Omental fat pad (tissue), 4 donors: ENCODE data around the gene NKD1. TPM values are rescaled to one million over a fixed set of nuclear protein-coding genes. Genes with fewer than 3 reads are reported as not detected.

Source experiments
- ATAC-seq: fragments of 150-250 bp; one replicate; pipeline ENCODE4 v1.9.1; 2016; ENCODE audit warnings: mild to moderate bottlenecking, moderate library complexity; ENCODE audit not compliant: low FRiP score
- DNase-seq: peaks from one replicate; pipeline ENCODE4 v3.0.0-alpha.2; 2019; ENCODE audit warnings: low spot score
- total RNA-seq, 4 donors: library from RNA; depleted of rRNA; stranded (reverse); fragments of >200 nt; gene quantifications; one replicate each; pipeline ENCODE4 v1.1.0, GENCODE V29; 2016
- TF ChIP-seq, protein P1 (sequence below), 3 donors: fragments of 450-650 bp; IDR thresholded peaks; one replicate each; pipeline ENCODE4 v1.5.1; 2016 to 2017; ENCODE audit warnings: antibody characterized with exemption in 3 of 3, mild to moderate bottlenecking in 3 of 3, moderate library complexity in 2 of 3

The NKD1 gene
- total RNA-seq, 4 donors from 2014 or later, result 2.2 to 11.6 (median 3.1) TPM

DNA sequence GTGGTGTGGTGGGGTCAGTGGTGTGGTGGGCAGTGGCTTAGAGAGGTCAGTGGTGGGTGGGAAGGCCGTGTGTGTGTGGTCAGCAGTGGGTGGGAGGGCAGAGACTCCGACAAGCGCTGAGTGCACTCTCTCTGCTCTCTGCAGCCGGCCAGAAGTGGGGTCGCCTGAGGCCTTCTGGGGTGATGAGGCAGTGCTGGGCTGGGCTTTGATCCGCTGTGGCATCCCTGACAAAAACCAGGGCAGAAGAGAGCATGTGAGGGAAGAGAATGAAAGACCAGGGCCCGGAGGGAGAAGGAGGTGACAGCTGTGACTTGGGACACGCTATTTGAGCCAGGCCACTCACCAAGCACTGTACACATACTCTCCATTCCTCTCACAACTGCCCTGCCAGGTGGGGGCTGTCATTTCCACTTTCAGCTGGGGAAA, 50.8 kb downstream of the NKD1 start:
- ATAC-seq, result no peak
- TF ChIP-seq, protein P1, sequence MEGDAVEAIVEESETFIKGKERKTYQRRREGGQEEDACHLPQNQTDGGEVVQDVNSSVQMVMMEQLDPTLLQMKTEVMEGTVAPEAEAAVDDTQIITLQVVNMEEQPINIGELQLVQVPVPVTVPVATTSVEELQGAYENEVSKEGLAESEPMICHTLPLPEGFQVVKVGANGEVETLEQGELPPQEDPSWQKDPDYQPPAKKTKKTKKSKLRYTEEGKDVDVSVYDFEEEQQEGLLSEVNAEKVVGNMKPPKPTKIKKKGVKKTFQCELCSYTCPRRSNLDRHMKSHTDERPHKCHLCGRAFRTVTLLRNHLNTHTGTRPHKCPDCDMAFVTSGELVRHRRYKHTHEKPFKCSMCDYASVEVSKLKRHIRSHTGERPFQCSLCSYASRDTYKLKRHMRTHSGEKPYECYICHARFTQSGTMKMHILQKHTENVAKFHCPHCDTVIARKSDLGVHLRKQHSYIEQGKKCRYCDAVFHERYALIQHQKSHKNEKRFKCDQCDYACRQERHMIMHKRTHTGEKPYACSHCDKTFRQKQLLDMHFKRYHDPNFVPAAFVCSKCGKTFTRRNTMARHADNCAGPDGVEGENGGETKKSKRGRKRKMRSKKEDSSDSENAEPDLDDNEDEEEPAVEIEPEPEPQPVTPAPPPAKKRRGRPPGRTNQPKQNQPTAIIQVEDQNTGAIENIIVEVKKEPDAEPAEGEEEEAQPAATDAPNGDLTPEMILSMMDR (IDR thresholded peaks at IDR 0.05), result no peak
- DNase-seq, result no peak

DNA sequence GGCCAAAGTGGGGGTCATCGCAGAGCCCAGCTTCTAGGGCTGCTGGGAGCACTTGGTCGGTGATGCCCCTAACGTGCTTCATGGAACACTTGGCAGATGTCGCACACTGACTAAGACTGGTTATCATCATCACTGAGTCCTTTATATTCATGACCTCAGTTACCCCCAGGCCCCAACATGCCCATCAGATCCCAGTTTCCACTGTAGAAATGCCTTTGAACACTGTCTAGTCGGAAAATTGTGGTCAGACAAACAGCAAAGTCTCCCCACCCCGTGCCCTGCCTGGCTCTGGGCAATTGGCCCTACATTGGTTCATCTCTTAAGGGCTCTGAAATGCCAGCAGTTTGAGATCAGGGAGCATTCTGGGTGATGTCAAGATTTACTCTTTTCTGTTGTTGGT, 51.3 kb downstream of the NKD1 start:
- no peak for DNase-seq
- TF ChIP-seq, protein P1 (IDR thresholded peaks at IDR 0.05), result no peak
- ATAC-seq, result no peak

DNA sequence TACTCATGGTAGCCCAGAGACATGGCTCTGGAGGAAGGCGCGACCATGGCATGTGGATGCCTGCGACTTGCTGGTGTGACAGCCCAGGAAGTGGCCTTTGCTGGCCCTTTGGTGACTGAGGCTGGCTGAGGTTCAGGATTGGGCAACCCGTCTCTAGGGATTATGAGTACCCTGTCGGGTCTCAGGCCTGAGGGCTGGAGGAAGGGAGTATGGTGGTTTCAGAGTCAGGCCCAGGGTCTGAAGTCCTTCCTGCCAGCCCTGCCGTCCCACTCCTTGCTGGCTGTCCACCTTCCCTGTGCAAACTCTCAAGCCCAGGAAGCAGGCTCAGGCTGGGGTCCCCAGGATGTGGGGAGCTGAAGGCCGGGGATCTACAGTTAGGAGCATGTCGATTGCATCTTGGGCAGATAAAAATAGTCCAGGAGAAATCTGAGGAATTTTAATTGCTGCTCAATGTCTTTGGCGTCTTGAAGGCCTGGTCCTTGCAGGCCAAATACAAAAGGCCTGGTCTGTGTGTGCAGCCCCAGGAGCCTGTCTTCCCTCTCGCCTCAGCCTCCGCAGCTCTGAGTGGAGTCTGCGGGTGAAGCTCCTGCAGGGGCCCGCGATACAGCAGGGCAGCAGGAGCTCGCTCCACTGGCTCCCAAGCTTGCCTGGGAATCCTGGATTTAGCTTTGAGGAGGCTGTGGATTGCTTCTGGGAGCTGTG, 52.5 kb downstream of the NKD1 start:
- ATAC-seq, result no peak
- TF ChIP-seq, protein P1 (IDR thresholded peaks at IDR 0.05), result no peak

DNA sequence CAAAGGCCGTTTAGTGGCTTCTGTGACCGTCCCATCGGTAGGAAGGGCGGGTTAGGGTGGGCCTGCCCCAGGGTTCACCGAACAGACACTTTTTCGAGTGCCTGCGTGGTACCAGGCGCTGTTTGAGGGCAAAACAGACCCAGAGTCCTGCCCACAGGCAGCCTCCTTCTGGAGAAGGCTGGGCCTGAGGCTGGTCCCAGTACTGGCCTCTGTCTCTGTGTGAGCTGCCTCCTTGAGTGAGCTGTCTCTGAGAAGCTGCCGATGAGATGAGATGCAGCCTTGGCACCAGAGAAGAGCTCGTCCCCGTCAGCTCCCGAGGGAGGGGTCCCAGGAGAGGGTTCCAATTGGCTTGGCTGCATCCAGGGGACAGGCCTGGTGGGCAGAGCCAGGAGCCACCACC, 53.1 kb downstream of the NKD1 start:
- TF ChIP-seq, protein P1 (IDR thresholded peaks at IDR 0.05), result no peak
- ATAC-seq, result no peak
- no peak for DNase-seq

More for the DNA sequence above, 52.5 kb downstream of the NKD1 start:
- no peak for DNase-seq

DNA sequence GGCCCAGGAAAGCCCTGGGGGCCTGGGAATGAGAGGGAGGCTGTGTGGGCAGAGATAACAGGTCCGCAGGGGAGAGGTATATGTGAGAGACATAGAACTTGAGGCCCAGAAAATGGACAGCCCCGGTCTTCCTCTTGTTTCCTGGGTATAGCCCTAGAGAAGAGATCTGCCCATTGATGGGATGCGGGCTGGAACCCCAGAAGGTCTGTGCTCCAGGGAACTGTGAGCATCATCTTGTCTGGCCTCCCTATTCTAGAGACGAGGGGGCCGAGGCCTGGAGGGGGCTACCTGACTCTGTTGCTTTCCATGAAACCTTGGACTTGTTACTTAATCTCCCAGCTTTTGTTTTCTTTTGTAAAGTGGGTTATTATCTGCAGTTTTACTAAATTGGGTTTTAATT, 53.9 kb downstream of the NKD1 start:
- no peak for ATAC-seq
- TF ChIP-seq, protein P1 (IDR thresholded peaks at IDR 0.05), result no peak
- no peak for DNase-seq

DNA sequence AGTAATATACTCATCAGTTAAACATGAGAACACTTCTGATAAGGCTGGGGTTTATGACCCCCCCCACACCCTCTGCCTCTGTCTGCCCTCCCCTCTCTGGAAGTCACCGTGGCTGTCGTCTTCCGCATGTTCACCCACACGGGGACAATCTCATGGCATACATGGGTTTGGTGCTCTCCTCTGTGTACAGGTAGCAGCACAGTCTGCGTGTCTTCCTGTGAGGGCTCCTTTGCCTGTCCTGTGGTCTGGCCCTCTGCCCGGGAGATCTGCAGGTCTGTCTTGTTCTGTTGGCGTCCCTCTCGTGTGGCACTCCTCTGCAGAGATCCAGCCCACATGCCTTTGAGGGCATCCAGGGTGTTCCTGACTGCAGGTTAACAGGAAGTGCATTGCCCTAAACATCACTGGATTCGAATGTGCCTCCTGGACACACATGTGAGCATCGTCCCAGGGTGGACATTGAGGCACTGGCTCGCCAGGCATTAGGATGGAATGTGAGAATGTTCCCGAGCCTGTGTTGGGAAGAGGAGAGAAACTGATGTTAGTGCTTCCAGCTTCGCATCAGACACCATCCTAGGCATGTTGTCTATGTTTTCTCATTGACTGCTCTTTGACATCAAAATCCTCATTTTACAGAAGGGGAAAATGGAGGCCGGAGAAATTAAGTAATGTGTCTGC, 54.5 kb downstream of the NKD1 start:
- TF ChIP-seq, protein P1 (IDR thresholded peaks at IDR 0.05), result no peak
- ATAC-seq (no peak), DNase-seq (no peak)
